AG09309 (cell line): ENCODE results near the gene ITGBL1.

ENCODE experiments used
- DNase-seq: peaks from one replicate; pipeline ENCODE4 v3.0.0-alpha.2; 2010; ENCODE audit warnings: low read depth
- H3K4me3 ChIP-seq: 2 replicates; pipeline ENCODE4 v1.5.1; 2011; ENCODE audit warnings: mild to moderate bottlenecking, low read depth, low read length, moderate library complexity; ENCODE audit not compliant: control insufficient read depth
- CTCF ChIP-seq: IDR thresholded peaks from 2 replicates; pipeline ENCODE4 v1.5.1; 2011; ENCODE audit warnings: mild to moderate bottlenecking, low read depth, low read length, inconsistent platforms; ENCODE audit not compliant: insufficient read depth, control insufficient read depth; ENCODE audit errors: missing control alignments

Gene ITGBL1

GRCh38 chr13:101499406-101499805 is 46.9 kb downstream of the ITGBL1 start:
- no peak overlapping the region; the same call in 1 of the 2 replicates for H3K4me3 ChIP-seq
- no peak for TF ChIP-seq CTCF
- peak; percentile 34 for DNase-seq

GRCh38 chr13:101502618-101503017 is 50.1 kb downstream of the ITGBL1 start:
- H3K4me3 ChIP-seq = no peak overlapping the region
- DNase-seq = no peak
- no peak for TF ChIP-seq CTCF

- no peak for DNase-seq
- H3K4me3 ChIP-seq = no peak overlapping the region
- TF ChIP-seq CTCF = no peak
Measured at GRCh38 chr13:101511161-101511560, 58.7 kb downstream of the ITGBL1 start.

GRCh38 chr13:101511766-101512165 is 59.3 kb downstream of the ITGBL1 start:
- no peak for DNase-seq
- no peak for TF ChIP-seq CTCF

GRCh38 chr13:101512650-101513049 is 60.2 kb downstream of the ITGBL1 start:
- no peak for DNase-seq
- TF ChIP-seq CTCF = no peak
- no peak overlapping the region for H3K4me3 ChIP-seq

More at GRCh38 chr13:101511766-101512165, 59.3 kb downstream of the ITGBL1 start:
- H3K4me3 ChIP-seq = no peak overlapping the region

- H3K4me3 ChIP-seq = no peak overlapping the region
- DNase-seq = no peak
- TF ChIP-seq CTCF = no peak
Measured at GRCh38 chr13:101514100-101514499, 61.6 kb downstream of the ITGBL1 start.
